Sigmoid colon (tissue), 4 donors: ENCODE measurements around the gene ARHGEF37.

Experiments used
- EP300 ChIP-seq, 4 donors: sonication (generic); formaldehyde crosslinking; IDR thresholded peaks; one replicate each; pipeline ENCODE4 v1.6.1; 2017; ENCODE audit warnings: antibody characterized with exemption in 4 of 4
- POLR2AphosphoS5 ChIP-seq, 4 donors: sonication (generic); formaldehyde crosslinking; IDR thresholded peaks; one replicate each; pipeline ENCODE4 v1.6.1; 2017; ENCODE audit warnings: antibody characterized with exemption in 4 of 4
- TF ChIP-seq, protein P1 (sequence below), 4 experiments: fragments of 450-650 bp in 3 of 4; fragments of 200-600 bp in 1 of 4; IDR thresholded peaks; one replicate each; pipeline ENCODE4 v1.5.1; 2016 to 2019; ENCODE audit warnings: antibody characterized with exemption in 4 of 4, mild to moderate bottlenecking in 3 of 4, moderate library complexity in 2 of 4

DNA sequence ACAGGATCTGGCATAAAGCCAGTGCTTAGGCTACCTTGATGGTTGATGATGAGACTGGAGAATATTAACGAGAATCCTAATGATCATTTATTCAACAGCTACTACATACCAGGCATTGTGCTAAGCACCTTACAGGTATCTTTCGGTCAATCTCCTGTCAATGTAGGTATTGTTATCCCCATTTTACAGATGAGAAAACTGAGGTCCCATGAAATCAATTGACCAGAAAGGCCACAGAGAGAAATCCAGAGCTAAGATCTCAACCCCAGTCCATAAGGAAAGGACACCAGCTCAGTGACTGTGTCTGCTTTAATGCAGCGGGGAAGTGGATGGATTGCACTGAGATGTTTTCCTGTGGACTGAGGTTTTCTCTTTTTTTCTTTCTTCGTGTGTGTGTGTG is 63.3 kb downstream of the ARHGEF37 start:
- TF ChIP-seq, protein P1, sequence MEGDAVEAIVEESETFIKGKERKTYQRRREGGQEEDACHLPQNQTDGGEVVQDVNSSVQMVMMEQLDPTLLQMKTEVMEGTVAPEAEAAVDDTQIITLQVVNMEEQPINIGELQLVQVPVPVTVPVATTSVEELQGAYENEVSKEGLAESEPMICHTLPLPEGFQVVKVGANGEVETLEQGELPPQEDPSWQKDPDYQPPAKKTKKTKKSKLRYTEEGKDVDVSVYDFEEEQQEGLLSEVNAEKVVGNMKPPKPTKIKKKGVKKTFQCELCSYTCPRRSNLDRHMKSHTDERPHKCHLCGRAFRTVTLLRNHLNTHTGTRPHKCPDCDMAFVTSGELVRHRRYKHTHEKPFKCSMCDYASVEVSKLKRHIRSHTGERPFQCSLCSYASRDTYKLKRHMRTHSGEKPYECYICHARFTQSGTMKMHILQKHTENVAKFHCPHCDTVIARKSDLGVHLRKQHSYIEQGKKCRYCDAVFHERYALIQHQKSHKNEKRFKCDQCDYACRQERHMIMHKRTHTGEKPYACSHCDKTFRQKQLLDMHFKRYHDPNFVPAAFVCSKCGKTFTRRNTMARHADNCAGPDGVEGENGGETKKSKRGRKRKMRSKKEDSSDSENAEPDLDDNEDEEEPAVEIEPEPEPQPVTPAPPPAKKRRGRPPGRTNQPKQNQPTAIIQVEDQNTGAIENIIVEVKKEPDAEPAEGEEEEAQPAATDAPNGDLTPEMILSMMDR (IDR thresholded peaks at IDR 0.05), result no peak
- no peak for TF ChIP-seq POLR2AphosphoS5 (IDR thresholded peaks at IDR 0.05)
- no peak for TF ChIP-seq EP300 (IDR thresholded peaks at IDR 0.05)
